HepG2 (cell line): Measurements from ENCODE around the gene POLA1. TPM values are rescaled to one million over a fixed set of nuclear protein-coding genes. Genes with fewer than 3 reads are reported as not detected.

Source experiments
- BRCA1 ChIP-seq: sonication (generic); formaldehyde crosslinking; IDR thresholded peaks from 2 replicates; pipeline ENCODE4 v1.4.0; 2020; ENCODE audit warnings: missing genetic modification reagents
- ESRRA ChIP-seq: sonication (generic); formaldehyde crosslinking; IDR thresholded peaks from 2 replicates; pipeline ENCODE4 v1.5.1; 2020; ENCODE audit warnings: mild to moderate bottlenecking, low read depth, missing genetic modification reagents
- FOXA3 ChIP-seq: IDR thresholded peaks from 2 replicates; pipeline ENCODE4 v1.6.1; 2016; ENCODE audit warnings: missing genetic modification reagents, missing compliant biosample characterization
- ISL2 ChIP-seq: sonication (generic); formaldehyde crosslinking; IDR thresholded peaks from 2 replicates; pipeline ENCODE4 v1.5.0; 2020; ENCODE audit warnings: missing genetic modification reagents
- KDM5A ChIP-seq: fragments of 200-600 bp; sonication (generic); IDR thresholded peaks from 2 replicates; pipeline ENCODE4 v1.7.0; 2018; ENCODE audit warnings: antibody characterized with exemption, mild to moderate bottlenecking, low read length, borderline replicate concordance
- MXD3 ChIP-seq: IDR thresholded peaks from 2 replicates; pipeline ENCODE4 v1.6.1; 2016; ENCODE audit warnings: mild to moderate bottlenecking, missing biosample characterization, missing genetic modification reagents
- PHF8 ChIP-seq: sonication (generic); formaldehyde crosslinking; IDR thresholded peaks from 2 replicates; pipeline ENCODE4 v1.5.0; 2020; ENCODE audit warnings: missing genetic modification reagents
- SALL1 ChIP-seq: sonication (generic); formaldehyde crosslinking; IDR thresholded peaks from 2 replicates; pipeline ENCODE4 v1.8.0; 2022; ENCODE audit warnings: mild to moderate bottlenecking, missing genetic modification reagents
- SMARCE1 ChIP-seq: fragments of 450-650 bp; IDR thresholded peaks from 2 replicates; pipeline ENCODE4 v1.6.1; 2017; ENCODE audit warnings: borderline replicate concordance
- SUZ12 ChIP-seq: fragments of 150-350 bp; IDR thresholded peaks from 2 replicates; pipeline ENCODE4 v1.6.1; 2014; ENCODE audit warnings: low read depth, low read length
- XBP1 ChIP-seq: sonication (generic); formaldehyde crosslinking; IDR thresholded peaks from 2 replicates; pipeline ENCODE4 v1.5.0; 2020; ENCODE audit warnings: missing genetic modification reagents
- ZBTB42 ChIP-seq: sonication (generic); formaldehyde crosslinking; IDR thresholded peaks from 2 replicates; pipeline ENCODE4 v1.5.0; 2020; ENCODE audit warnings: mild to moderate bottlenecking, missing genetic modification reagents
- ZFP37 ChIP-seq: sonication (generic); formaldehyde crosslinking; IDR thresholded peaks from 2 replicates; pipeline ENCODE4 v1.4.0; 2020; ENCODE audit warnings: missing genetic modification reagents, borderline replicate concordance
- ZFP41 ChIP-seq: sonication (generic); formaldehyde crosslinking; IDR thresholded peaks from 2 replicates; pipeline ENCODE4 v1.4.0; 2020; ENCODE audit warnings: mild to moderate bottlenecking, missing genetic modification reagents, borderline replicate concordance
- ZNF138 ChIP-seq: sonication (generic); formaldehyde crosslinking; IDR thresholded peaks from 2 replicates; pipeline ENCODE4 v1.5.0; 2020; ENCODE audit warnings: mild to moderate bottlenecking, low read depth, missing genetic modification reagents
- ZNF530 ChIP-seq: sonication (generic); formaldehyde crosslinking; IDR thresholded peaks from 2 replicates; pipeline ENCODE4 v1.5.0; 2020; ENCODE audit warnings: low read depth, mild to moderate bottlenecking, missing genetic modification reagents
- ZNF597 ChIP-seq: sonication (generic); formaldehyde crosslinking; IDR thresholded peaks from 2 replicates; pipeline ENCODE4 v1.5.0; 2020; ENCODE audit warnings: missing genetic modification reagents
- ZNF605 ChIP-seq: sonication (generic); formaldehyde crosslinking; IDR thresholded peaks from 2 replicates; pipeline ENCODE4 v1.8.0; 2022; ENCODE audit warnings: mild to moderate bottlenecking, missing genetic modification reagents
- ZNF616 ChIP-seq: sonication (generic); formaldehyde crosslinking; IDR thresholded peaks from 2 replicates; pipeline ENCODE4 v1.5.0; 2020; ENCODE audit warnings: low read depth, mild to moderate bottlenecking, missing genetic modification reagents
- ZNF749 ChIP-seq: sonication (generic); formaldehyde crosslinking; IDR thresholded peaks from 2 replicates; pipeline ENCODE4 v1.8.0; 2022; ENCODE audit warnings: mild to moderate bottlenecking, missing genetic modification reagents, moderate library complexity, borderline replicate concordance
- ZNF780A ChIP-seq: sonication (generic); formaldehyde crosslinking; IDR thresholded peaks from 2 replicates; pipeline ENCODE4 v1.8.0; 2022; ENCODE audit warnings: mild to moderate bottlenecking, missing genetic modification reagents, moderate library complexity
- ZNF782 ChIP-seq: sonication (generic); formaldehyde crosslinking; IDR thresholded peaks from 2 replicates; pipeline ENCODE4 v1.4.0; 2020; ENCODE audit warnings: missing genetic modification reagents, mild to moderate bottlenecking, borderline replicate concordance
- polyA plus RNA-seq, 8 experiments: library from polyadenylated mRNA; depleted of rRNA in 3 of 8; stranded (reverse) in 7 of 8; unstranded in 1 of 8; fragments of >200 nt; fragmentation: Illumina TruSeq in 4 of 8; extraction: Trizol in 4 of 8; gene quantifications; 2 replicates each; pipeline versions ENCODE4 v1.2.1 to v1.2.3, GENCODE V29; 2011 to 2016; ENCODE audit warnings: low read depth in 4 of 8, missing spikeins in 1 of 8, mixed read lengths in 1 of 8; ENCODE audit not compliant: insufficient read depth in 1 of 8
- total RNA-seq, 5 experiments: library from RNA; depleted of rRNA; stranded (reverse); fragments of >200 nt; fragmentation: Illumina TruSeq; extraction: Trizol; gene quantifications; 2 replicates each; pipeline ENCODE4 v1.2.3, GENCODE V29; 2016; ENCODE audit warnings: low read depth in 1 of 5
- TF ChIP-seq, protein P1 (sequence below): sonication (generic); formaldehyde crosslinking; IDR thresholded peaks from 2 replicates; pipeline ENCODE4 v1.5.1; 2020; ENCODE audit warnings: missing genetic modification reagents, mild to moderate bottlenecking, borderline replicate concordance
- TF ChIP-seq, protein P2 (sequence below): sonication (generic); formaldehyde crosslinking; IDR thresholded peaks from 2 replicates; pipeline ENCODE4 v1.4.0; 2020; ENCODE audit warnings: low read depth, missing genetic modification reagents

Gene POLA1
- total and polyA plus RNA-seq, 2 of the 13 experiments (the other 11 are each of a cell fraction or from before 2014, with no cell fraction given): 3.3 to 26.5 TPM

- TF ChIP-seq ZNF749 (CRISPR knock-in tag) (no peak), ZNF616 (CRISPR knock-in tag) (no peak), ZFP41 (CRISPR knock-in tag) (no peak), ZNF138 (no peak), ZNF605 (peak; percentile 97), ESRRA (CRISPR knock-in tag) (0 out of 2 replicates have a peak, but pooled peaks have one; percentile 29), BRCA1 (CRISPR knock-in tag) (0 out of 2 replicates have a peak, but pooled peaks have one; percentile 34), ISL2 (CRISPR knock-in tag) (peak; percentile 46; the same call in 1 of the 2 replicates), ZBTB42 (CRISPR knock-in tag) (no peak), ZFP37 (CRISPR knock-in tag) (no peak), ZNF530 (CRISPR knock-in tag) (no peak), XBP1 (CRISPR knock-in tag) (no peak), ZNF597 (no peak), PHF8 (CRISPR knock-in tag) (peak; percentile 61), SALL1 (CRISPR knock-in tag) (peak; percentile 68), KDM5A (peak; percentile 72), SMARCE1 (no peak), FOXA3 (CRISPR knock-in tag) (0 out of 2 replicates have a peak, but pooled peaks have one; percentile 12), ZNF780A (CRISPR knock-in tag) (no peak), MXD3 (CRISPR knock-in tag) (no peak; the same call in 1 of the 2 replicates), ZNF782 (CRISPR knock-in tag) (no peak; the same call in 1 of the 2 replicates), SUZ12 (no peak)
- TF ChIP-seq, protein P1, sequence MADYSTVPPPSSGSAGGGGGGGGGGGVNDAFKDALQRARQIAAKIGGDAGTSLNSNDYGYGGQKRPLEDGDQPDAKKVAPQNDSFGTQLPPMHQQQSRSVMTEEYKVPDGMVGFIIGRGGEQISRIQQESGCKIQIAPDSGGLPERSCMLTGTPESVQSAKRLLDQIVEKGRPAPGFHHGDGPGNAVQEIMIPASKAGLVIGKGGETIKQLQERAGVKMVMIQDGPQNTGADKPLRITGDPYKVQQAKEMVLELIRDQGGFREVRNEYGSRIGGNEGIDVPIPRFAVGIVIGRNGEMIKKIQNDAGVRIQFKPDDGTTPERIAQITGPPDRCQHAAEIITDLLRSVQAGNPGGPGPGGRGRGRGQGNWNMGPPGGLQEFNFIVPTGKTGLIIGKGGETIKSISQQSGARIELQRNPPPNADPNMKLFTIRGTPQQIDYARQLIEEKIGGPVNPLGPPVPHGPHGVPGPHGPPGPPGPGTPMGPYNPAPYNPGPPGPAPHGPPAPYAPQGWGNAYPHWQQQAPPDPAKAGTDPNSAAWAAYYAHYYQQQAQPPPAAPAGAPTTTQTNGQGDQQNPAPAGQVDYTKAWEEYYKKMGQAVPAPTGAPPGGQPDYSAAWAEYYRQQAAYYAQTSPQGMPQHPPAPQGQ (CRISPR knock-in tag): no peak
- TF ChIP-seq, protein P2, sequence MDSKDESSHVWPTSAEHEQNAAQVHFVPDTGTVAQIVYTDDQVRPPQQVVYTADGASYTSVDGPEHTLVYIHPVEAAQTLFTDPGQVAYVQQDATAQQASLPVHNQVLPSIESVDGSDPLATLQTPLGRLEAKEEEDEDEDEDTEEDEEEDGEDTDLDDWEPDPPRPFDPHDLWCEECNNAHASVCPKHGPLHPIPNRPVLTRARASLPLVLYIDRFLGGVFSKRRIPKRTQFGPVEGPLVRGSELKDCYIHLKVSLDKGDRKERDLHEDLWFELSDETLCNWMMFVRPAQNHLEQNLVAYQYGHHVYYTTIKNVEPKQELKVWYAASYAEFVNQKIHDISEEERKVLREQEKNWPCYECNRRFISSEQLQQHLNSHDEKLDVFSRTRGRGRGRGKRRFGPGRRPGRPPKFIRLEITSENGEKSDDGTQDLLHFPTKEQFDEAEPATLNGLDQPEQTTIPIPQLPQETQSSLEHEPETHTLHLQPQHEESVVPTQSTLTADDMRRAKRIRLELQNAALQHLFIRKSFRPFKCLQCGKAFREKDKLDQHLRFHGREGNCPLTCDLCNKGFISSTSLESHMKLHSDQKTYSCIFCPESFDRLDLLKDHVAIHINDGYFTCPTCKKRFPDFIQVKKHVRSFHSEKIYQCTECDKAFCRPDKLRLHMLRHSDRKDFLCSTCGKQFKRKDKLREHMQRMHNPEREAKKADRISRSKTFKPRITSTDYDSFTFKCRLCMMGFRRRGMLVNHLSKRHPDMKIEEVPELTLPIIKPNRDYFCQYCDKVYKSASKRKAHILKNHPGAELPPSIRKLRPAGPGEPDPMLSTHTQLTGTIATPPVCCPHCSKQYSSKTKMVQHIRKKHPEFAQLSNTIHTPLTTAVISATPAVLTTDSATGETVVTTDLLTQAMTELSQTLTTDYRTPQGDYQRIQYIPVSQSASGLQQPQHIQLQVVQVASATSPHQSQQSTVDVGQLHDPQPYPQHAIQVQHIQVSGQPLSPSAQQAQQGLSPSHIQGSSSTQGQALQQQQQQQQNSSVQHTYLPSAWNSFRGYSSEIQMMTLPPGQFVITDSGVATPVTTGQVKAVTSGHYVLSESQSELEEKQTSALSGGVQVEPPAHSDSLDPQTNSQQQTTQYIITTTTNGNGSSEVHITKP: no peak
These were observed at the start of gene POLA1 (continued) for GRCh38 chrX:24693453-24694202.
